Central memory CD8-positive, alpha-beta T cell (primary cell): ENCODE results near the gene CDH12.

Experiments
- ATAC-seq: fragments of 150-1000 bp; cut with Tn5 transposase; replicated peaks from 2 replicates; pipeline ENCODE4 v1.10.0; 2022; ENCODE audit warnings: mild to moderate bottlenecking, moderate FRiP score, moderate number of reproducible peaks; ENCODE audit not compliant: poor library complexity, severe bottlenecking; ENCODE audit errors: extremely low read depth
- DNase-seq, 2 donors: peaks; one replicate each; pipeline ENCODE4 v3.0.0; 2021; ENCODE audit warnings: low spot score in 2 of 2
- H3K27ac Mint-ChIP-seq: one replicate; pipeline ENCODE4 v1.8.0; 2022; ENCODE audit warnings: low read depth, mild to moderate bottlenecking, moderate library complexity, mixed read lengths
- H3K27me3 Mint-ChIP-seq: one replicate; pipeline ENCODE4 v1.8.0; 2022; ENCODE audit warnings: mixed read lengths
- H3K36me3 Mint-ChIP-seq: one replicate; pipeline ENCODE4 v1.8.0; 2022; ENCODE audit warnings: mild to moderate bottlenecking, moderate library complexity, mixed read lengths; ENCODE audit not compliant: insufficient read depth
- H3K4me1 Mint-ChIP-seq: one replicate; pipeline ENCODE4 v1.8.0; 2022; ENCODE audit warnings: mixed read lengths
- H3K4me3 Mint-ChIP-seq: one replicate; pipeline ENCODE4 v1.8.0; 2022; ENCODE audit warnings: mild to moderate bottlenecking, moderate library complexity, mixed read lengths
- H3K9me3 Mint-ChIP-seq: one replicate; pipeline ENCODE4 v1.8.0; 2022; ENCODE audit warnings: mixed read lengths

Gene CDH12

DNA sequence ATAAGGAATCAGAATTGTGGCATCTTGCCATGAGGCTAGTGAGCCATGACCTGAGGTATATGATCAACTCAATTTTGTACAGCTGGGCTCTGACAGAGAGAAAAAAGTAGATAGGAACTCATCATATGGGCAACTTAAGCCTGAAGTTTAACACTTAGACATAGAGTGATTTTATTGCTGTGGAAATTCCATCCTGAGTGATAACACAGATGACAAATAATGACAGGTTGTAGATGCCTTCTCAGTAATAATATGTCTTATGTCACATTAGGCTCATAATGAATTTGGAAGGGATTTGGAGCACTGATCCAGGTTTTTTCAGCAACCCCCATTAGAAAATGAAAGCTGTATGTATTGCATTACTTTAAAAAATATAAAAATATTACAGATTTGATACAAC, 744.6 kb downstream of the CDH12 start:
- peaks cover 9% of the 10 kb centered on the region for H3K9me3 Mint-ChIP-seq
- DNase-seq (no peak), ATAC-seq (no peak)
- no peak overlapping the region for H3K27ac Mint-ChIP-seq
- H3K36me3 Mint-ChIP-seq = peaks cover 2% of the 10 kb centered on the region
- no peaks in the 10 kb centered on the region for H3K27me3 Mint-ChIP-seq
- no peak overlapping the region for H3K4me3 Mint-ChIP-seq
- no peaks in the 10 kb centered on the region for H3K4me1 Mint-ChIP-seq

- Mint-ChIP-seq H3K9me3 (no peaks in the 10 kb centered on the region), H3K27me3 (no peaks in the 10 kb centered on the region), H3K4me3 (no peak overlapping the region), H3K4me1 (no peaks in the 10 kb centered on the region), H3K36me3 (no peaks in the 10 kb centered on the region), H3K27ac (no peak overlapping the region)
- ATAC-seq = no peak
- DNase-seq = no peak
Measured at GRCh38 chr5:22102823-22103359, 750.3 kb downstream of the CDH12 start.

- Mint-ChIP-seq H3K27me3 (no peaks in the 10 kb centered on the region), H3K9me3 (peaks cover 5% of the 10 kb centered on the region), H3K4me3 (no peak overlapping the region), H3K27ac (no peak overlapping the region), H3K36me3 (no peaks in the 10 kb centered on the region), H3K4me1 (no peaks in the 10 kb centered on the region)
- no peak for DNase-seq
- no peak for ATAC-seq
Measured at GRCh38 chr5:22088517-22088916, 764.6 kb downstream of the CDH12 start.

GRCh38 chr5:22079566-22079965, 773.6 kb downstream of the CDH12 start:
- H3K4me1 Mint-ChIP-seq = no peaks in the 10 kb centered on the region
- no peaks in the 10 kb centered on the region for H3K27me3 Mint-ChIP-seq
- H3K27ac Mint-ChIP-seq = no peak overlapping the region
- DNase-seq (no peak), ATAC-seq (no peak)
- H3K36me3 Mint-ChIP-seq = no peaks in the 10 kb centered on the region
- H3K4me3 Mint-ChIP-seq = no peak overlapping the region
- peaks cover 6% of the 10 kb centered on the region for H3K9me3 Mint-ChIP-seq

- DNase-seq (no peak), ATAC-seq (no peak)
- H3K27ac Mint-ChIP-seq = no peak overlapping the region
- peaks cover 6% of the 10 kb centered on the region for H3K9me3 Mint-ChIP-seq
- H3K4me1 Mint-ChIP-seq = no peaks in the 10 kb centered on the region
- H3K36me3 Mint-ChIP-seq = no peaks in the 10 kb centered on the region
- H3K4me3 Mint-ChIP-seq = no peak overlapping the region
- H3K27me3 Mint-ChIP-seq = no peaks in the 10 kb centered on the region
Measured at GRCh38 chr5:22079002-22079401, 774.1 kb downstream of the CDH12 start.

- no peak for ATAC-seq
- no peaks in the 10 kb centered on the region for H3K36me3 Mint-ChIP-seq
- no peak overlapping the region for H3K27ac Mint-ChIP-seq
- no peaks in the 10 kb centered on the region for H3K4me1 Mint-ChIP-seq
- no peak overlapping the region for H3K4me3 Mint-ChIP-seq
- no peak for DNase-seq
- no peaks in the 10 kb centered on the region for H3K27me3 Mint-ChIP-seq
- H3K9me3 Mint-ChIP-seq = peaks cover 10% of the 10 kb centered on the region
Measured at GRCh38 chr5:22076586-22076985, 776.6 kb downstream of the CDH12 start.

DNA sequence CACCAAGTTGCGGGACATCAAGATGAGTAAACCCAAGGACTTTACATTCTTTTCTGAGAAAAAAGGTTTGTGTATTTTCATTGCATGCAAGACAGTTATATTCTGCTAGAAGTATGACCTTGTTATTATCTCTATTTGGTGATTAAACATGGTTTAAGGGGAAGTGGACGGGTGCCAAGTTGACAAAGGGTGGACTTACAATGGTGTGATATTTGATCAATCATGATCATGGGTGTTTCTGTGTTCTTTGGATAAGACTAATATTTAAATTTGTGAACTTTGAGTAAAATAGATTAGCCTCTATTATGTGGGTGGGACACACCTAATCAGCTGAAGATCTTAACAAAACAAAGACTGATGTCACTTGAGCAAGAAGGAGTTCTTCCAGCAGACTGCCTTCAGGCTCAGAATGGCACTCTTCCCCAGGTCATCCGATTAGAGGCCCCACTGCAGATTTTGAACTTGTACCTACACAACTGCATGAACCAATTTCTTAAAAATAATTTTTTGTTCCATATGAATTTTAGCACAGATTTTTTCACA, 782.9 kb downstream of the CDH12 start:
- no peaks in the 10 kb centered on the region for H3K27me3 Mint-ChIP-seq

DNA sequence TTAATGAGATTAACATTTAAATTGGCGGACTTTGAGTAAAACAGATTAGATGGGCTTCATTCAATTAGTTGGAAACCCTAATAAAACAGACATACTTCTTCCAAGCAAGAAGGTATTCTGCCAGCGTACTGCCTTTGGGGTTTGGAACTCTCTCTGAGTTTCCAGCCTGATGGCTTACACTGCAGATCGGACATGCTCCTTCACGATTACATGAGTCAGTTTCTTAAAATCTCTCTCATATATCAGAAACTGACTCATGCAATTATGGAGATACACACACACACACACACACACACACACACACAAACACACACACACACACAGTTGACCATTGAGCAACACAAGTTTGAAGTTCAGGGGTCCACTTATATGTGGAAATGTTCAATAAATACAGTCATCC, 789.4 kb downstream of the CDH12 start:
- H3K27me3 Mint-ChIP-seq = no peaks in the 10 kb centered on the region
- H3K9me3 Mint-ChIP-seq = peaks cover 22% of the 10 kb centered on the region
- DNase-seq (no peak), ATAC-seq (no peak)
- no peak overlapping the region for H3K4me3 Mint-ChIP-seq
- no peaks in the 10 kb centered on the region for H3K36me3 Mint-ChIP-seq
- no peak overlapping the region for H3K27ac Mint-ChIP-seq
- H3K4me1 Mint-ChIP-seq = no peaks in the 10 kb centered on the region

More for the DNA sequence above, 782.9 kb downstream of the CDH12 start:
- Mint-ChIP-seq H3K4me1 (no peaks in the 10 kb centered on the region), H3K36me3 (no peaks in the 10 kb centered on the region), H3K27ac (no peak overlapping the region), H3K4me3 (no peak overlapping the region), H3K9me3 (peaks cover 13% of the 10 kb centered on the region)
- DNase-seq (no peak), ATAC-seq (no peak)

- no peaks in the 10 kb centered on the region for H3K4me1 Mint-ChIP-seq
- H3K27me3 Mint-ChIP-seq = no peaks in the 10 kb centered on the region
- H3K27ac Mint-ChIP-seq = no peak overlapping the region
Measured at GRCh38 chr5:22058620-22059019, 794.5 kb downstream of the CDH12 start.

GRCh38 chr5:22057012-22057411, 796.1 kb downstream of the CDH12 start:
- Mint-ChIP-seq H3K27me3 (no peaks in the 10 kb centered on the region), H3K27ac (no peak overlapping the region), H3K9me3 (peaks cover 15% of the 10 kb centered on the region), H3K36me3 (no peaks in the 10 kb centered on the region), H3K4me1 (no peaks in the 10 kb centered on the region), H3K4me3 (no peak overlapping the region)
- ATAC-seq = no peak
- no peak for DNase-seq

More at GRCh38 chr5:22058620-22059019, 794.5 kb downstream of the CDH12 start:
- Mint-ChIP-seq H3K4me3 (no peak overlapping the region), H3K36me3 (no peaks in the 10 kb centered on the region), H3K9me3 (peaks cover 15% of the 10 kb centered on the region)
- no peak for DNase-seq
- ATAC-seq = no peak

DNA sequence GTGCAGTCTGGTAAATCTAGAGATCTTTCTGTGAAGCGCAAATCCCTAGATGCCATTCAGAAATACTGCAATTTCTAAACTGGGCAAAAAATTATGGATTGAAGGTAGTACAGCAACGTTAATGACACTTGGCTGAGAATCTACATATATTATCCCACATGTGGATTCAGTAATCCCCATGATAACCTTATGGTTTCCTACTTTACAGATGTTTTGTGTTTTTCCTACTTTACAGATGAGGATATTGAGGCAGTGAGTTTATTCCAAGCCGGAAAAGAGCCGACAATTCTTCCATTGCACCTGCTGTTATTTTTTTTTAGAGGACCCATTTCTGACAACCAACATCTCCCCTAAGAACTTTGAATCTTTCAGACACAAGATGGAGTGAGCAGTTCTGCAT, 796.5 kb downstream of the CDH12 start:
- Mint-ChIP-seq H3K4me3 (no peak overlapping the region), H3K9me3 (peaks cover 11% of the 10 kb centered on the region), H3K4me1 (no peaks in the 10 kb centered on the region), H3K27me3 (no peaks in the 10 kb centered on the region), H3K36me3 (no peaks in the 10 kb centered on the region), H3K27ac (no peak overlapping the region)
- ATAC-seq (no peak), DNase-seq (no peak)

- ATAC-seq (no peak), DNase-seq (no peak)
- Mint-ChIP-seq H3K9me3 (peaks cover 17% of the 10 kb centered on the region), H3K36me3 (no peaks in the 10 kb centered on the region), H3K27ac (no peak overlapping the region), H3K4me1 (no peaks in the 10 kb centered on the region), H3K4me3 (no peak overlapping the region), H3K27me3 (no peaks in the 10 kb centered on the region)
Measured at GRCh38 chr5:22053195-22053594, 799.9 kb downstream of the CDH12 start.

DNA sequence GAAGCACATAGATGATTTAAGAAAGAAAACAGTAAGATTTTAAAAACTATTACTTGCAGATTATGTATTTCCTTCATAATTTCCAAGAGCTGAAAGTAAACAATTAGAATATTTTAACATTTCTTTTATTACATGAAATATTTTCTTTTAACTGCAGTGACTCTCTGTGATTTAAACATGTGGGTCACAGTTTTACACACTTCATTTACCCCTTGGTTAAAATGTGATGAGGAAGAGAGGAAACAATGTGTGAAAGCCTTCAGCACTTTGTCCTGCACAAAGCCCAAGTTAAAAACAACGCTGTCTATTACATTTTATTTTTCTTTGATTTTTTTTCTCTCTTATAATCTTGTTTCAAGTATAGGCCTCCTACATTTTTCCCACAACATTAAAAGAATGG, 801.3 kb downstream of the CDH12 start:
- Mint-ChIP-seq H3K4me1 (no peaks in the 10 kb centered on the region), H3K4me3 (no peak overlapping the region), H3K27me3 (no peaks in the 10 kb centered on the region), H3K36me3 (no peaks in the 10 kb centered on the region), H3K9me3 (peaks cover 28% of the 10 kb centered on the region), H3K27ac (no peak overlapping the region)
- DNase-seq = no peak
- no peak for ATAC-seq
